Measurements from ENCODE around the gene SLC18A2. TPM values are rescaled to one million over a fixed set of nuclear protein-coding genes. Genes with fewer than 3 reads are reported as not detected.

Gene SLC18A2
- total RNA-seq, 1 experiment from 2014 or later = not detected

GRCh38 chr10:117316701-117317100 is 75.8 kb downstream of the SLC18A2 start:
- DNase-seq (ENCODE audit: low read depth, low spot score) = no peak
- BruUV-seq (replicated peaks) = no TSS peak
- POLR2A ChIA-PET = no interaction called here
- intact Hi-C loops (cut with micrococcal nuclease; ENCODE audit: unreplicated experiment) (no loop called here), in situ Hi-C loops (cut with HindIII; ENCODE audit: low pct_unique_long_range_greater_than_20kb, low sequenced_read_pairs) (no loop called here)
- H3K4me1 ChIP-seq (ENCODE audit: control insufficient read depth, insufficient read depth, low read length) = no peaks in the 10 kb centered on the region
- ATAC-seq = no peak
- TF ChIP-seq TCF7L2 (IDR thresholded peaks at IDR 0.05; ENCODE audit: low read depth, low read length) (no peak), SIN3A (IDR thresholded peaks at IDR 0.05; ENCODE audit: borderline replicate concordance, insufficient read depth, low read depth, low read length) (no peak), CTCF (IDR thresholded peaks at IDR 0.05) (no peak), REST (IDR thresholded peaks at IDR 0.05; ENCODE audit: insufficient read depth in 1 of 2, low read depth in 2 of 2, low read length in 1 of 2) (no peak), POLR2AphosphoS5 (IDR thresholded peaks at IDR 0.05; ENCODE audit: low read depth, low read length) (no peak)
- peaks cover 2% of the 10 kb centered on the region; the same call in 1 of the 2 replicates for H3K36me3 ChIP-seq (ENCODE audit: control insufficient read depth, insufficient read depth, low read length)
- no peak overlapping the region for H3K4me3 ChIP-seq (ENCODE audit: low read depth in 2 of 2, low read length in 2 of 2)
- no peaks in the 10 kb centered on the region for H3K9me3 ChIP-seq (ENCODE audit: control insufficient read depth, insufficient read depth, low read depth, low read length)
- H3K27ac ChIP-seq (ENCODE audit: low read length) = no peak overlapping the region
- CTCF ChIA-PET = no interaction called here
- no peaks in the 10 kb centered on the region for H3K27me3 ChIP-seq (ENCODE audit: control insufficient read depth, insufficient read depth, low read length)

- intact Hi-C loops (cut with micrococcal nuclease; ENCODE audit: unreplicated experiment) (no loop called here), in situ Hi-C loops (cut with HindIII; ENCODE audit: low pct_unique_long_range_greater_than_20kb, low sequenced_read_pairs) (no loop called here)
- no TSS peak for BruUV-seq (replicated peaks)
- CTCF ChIA-PET = interaction anchor here (0.6 to 2.4 kb wide), 9 partner anchors 36 to 1492 kb away, joined by 3 to 42 read pairs (median 3); no protein-coding TSS in a partner anchor
- H3K4me1 ChIP-seq (ENCODE audit: control insufficient read depth, insufficient read depth, low read length) = 0 out of 2 replicates have a peak, but pooled peaks cover 2% of the 10 kb centered on the region
- POLR2A ChIA-PET = interaction anchor here (0.6 to 0.8 kb wide), 2 partner anchors 18 to 30 kb away, joined by 4 to 6 read pairs; no protein-coding TSS in a partner anchor
- H3K36me3 ChIP-seq (ENCODE audit: control insufficient read depth, insufficient read depth, low read length) = no peaks in the 10 kb centered on the region; the same call in 1 of the 2 replicates
- H3K4me3 ChIP-seq (ENCODE audit: low read depth in 2 of 2, low read length in 2 of 2) = no peak overlapping the region
- no peaks in the 10 kb centered on the region for H3K9me3 ChIP-seq (ENCODE audit: control insufficient read depth, insufficient read depth, low read depth, low read length)
- DNase-seq (ENCODE audit: low read depth, low spot score) = no peak
- TF ChIP-seq CTCF (IDR thresholded peaks at IDR 0.05) = peak; percentile 29; the same call in 1 of the 2 replicates
- TF ChIP-seq POLR2AphosphoS5 (IDR thresholded peaks at IDR 0.05; ENCODE audit: low read depth, low read length) = no peak
- no peak for TF ChIP-seq REST (IDR thresholded peaks at IDR 0.05; ENCODE audit: insufficient read depth in 1 of 2, low read depth in 2 of 2, low read length in 1 of 2)
- H3K27ac ChIP-seq (ENCODE audit: low read length) = no peak overlapping the region
- ATAC-seq = no peak
- H3K27me3 ChIP-seq (ENCODE audit: control insufficient read depth, insufficient read depth, low read length) = no peaks in the 10 kb centered on the region
These were observed 78.0 kb downstream of the SLC18A2 start for GRCh38 chr10:117318909-117319308.
